DMS79 treated with DMSO at 0.1 percent for 48 hours (cell line): Measurements from ENCODE around the gene DEFB131A.
"Not testable (repeated sequence)": the region's sequence is repeated elsewhere in the genome, so short reads cannot be mapped to it uniquely, and the experiment has no call there.

Experiments used
- DNase-seq: peaks from one replicate; lab custom pipeline; 2025; lab: John Stamatoyannopoulos, UW

The DEFB131A gene

GRCh38 chr4:9494256-9495035 lies 50.2 kb downstream of the DEFB131A start:
- not testable (repeated sequence) for DNase-seq

GRCh38 chr4:9495443-9495842 lies 51.2 kb downstream of the DEFB131A start:
- DNase-seq: peak; percentile 40

- not testable (repeated sequence) for DNase-seq
Observed at GRCh38 chr4:9497575-9498467, 53.6 kb downstream of the DEFB131A start.

- not testable (repeated sequence) for DNase-seq
Observed at GRCh38 chr4:9498468-9499040, 54.3 kb downstream of the DEFB131A start.

GRCh38 chr4:9499974-9500487 lies 55.8 kb downstream of the DEFB131A start:
- DNase-seq: not testable (repeated sequence)
